Thyroid gland (tissue), 4 donors: ENCODE results near the gene RFC1.

ENCODE experiments used
- POLR2A ChIP-seq, 2 donors: fragments of 450-650 bp; IDR thresholded peaks; one replicate each; pipeline ENCODE4 v1.6.1; 2017; ENCODE audit warnings: antibody characterized with exemption in 2 of 2, mild to moderate bottlenecking in 2 of 2, moderate library complexity in 1 of 2
- TF ChIP-seq, protein P1 (sequence below), 6 experiments: fragments of 200-600 bp in 3 of 6; fragments of 450-650 bp in 3 of 6; sonication (generic) in 3 of 6; IDR thresholded peaks; one replicate each; pipeline ENCODE4 v1.5.1; 2016 to 2019; ENCODE audit warnings: antibody characterized with exemption in 6 of 6, mild to moderate bottlenecking in 2 of 6, inconsistent platforms in 1 of 6, moderate library complexity in 1 of 6

DNA sequence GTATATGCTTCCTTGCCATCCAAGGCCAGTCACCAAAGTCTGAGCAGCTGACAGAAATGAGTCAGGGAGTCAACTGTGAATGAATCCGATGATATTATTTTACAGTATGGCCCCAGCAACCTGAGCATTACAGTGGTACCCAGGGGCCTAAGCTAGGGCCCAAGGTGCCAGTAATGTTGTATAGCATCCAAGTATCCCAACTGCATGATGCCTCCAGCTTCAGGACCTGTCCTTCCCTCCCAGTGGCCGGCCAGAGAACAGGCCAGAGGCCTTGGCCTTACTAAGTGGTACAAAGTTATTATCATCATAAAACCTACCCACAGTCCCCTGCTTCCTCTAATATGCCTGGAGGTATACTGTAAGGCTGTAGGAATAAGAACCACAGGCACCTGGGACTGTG lies 79.9 kb downstream of the RFC1 start:
- TF ChIP-seq, protein P1, sequence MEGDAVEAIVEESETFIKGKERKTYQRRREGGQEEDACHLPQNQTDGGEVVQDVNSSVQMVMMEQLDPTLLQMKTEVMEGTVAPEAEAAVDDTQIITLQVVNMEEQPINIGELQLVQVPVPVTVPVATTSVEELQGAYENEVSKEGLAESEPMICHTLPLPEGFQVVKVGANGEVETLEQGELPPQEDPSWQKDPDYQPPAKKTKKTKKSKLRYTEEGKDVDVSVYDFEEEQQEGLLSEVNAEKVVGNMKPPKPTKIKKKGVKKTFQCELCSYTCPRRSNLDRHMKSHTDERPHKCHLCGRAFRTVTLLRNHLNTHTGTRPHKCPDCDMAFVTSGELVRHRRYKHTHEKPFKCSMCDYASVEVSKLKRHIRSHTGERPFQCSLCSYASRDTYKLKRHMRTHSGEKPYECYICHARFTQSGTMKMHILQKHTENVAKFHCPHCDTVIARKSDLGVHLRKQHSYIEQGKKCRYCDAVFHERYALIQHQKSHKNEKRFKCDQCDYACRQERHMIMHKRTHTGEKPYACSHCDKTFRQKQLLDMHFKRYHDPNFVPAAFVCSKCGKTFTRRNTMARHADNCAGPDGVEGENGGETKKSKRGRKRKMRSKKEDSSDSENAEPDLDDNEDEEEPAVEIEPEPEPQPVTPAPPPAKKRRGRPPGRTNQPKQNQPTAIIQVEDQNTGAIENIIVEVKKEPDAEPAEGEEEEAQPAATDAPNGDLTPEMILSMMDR (IDR thresholded peaks at IDR 0.05) = no peak
- no peak for TF ChIP-seq POLR2A (IDR thresholded peaks at IDR 0.05)
